PFSK-1 (cell line): Measurements from ENCODE around the gene RIN2.

Experiments used
- FOXP2 ChIP-seq: optimal IDR thresholded peaks from 2 replicates; pipeline ENCODE3; 2011; ENCODE audit warnings: borderline replicate concordance, control low read depth, inconsistent platforms; ENCODE audit not compliant: insufficient read depth; ENCODE audit errors: extremely low read length, extremely low read depth
- POLR2AphosphoS5 ChIP-seq: IDR thresholded peaks from 2 replicates; pipeline ENCODE4 v1.6.1; 2012; ENCODE audit warnings: low read depth, mild to moderate bottlenecking, control low read depth, low read length, moderate library complexity
- REST ChIP-seq, 2 experiments: IDR thresholded peaks; 2 replicates each; pipeline versions ENCODE4 v1.6.1 to v1.8.0; 2011 to 2012; ENCODE audit warnings: low read depth in 2 of 2, low read length in 2 of 2, control low read depth in 1 of 2, inconsistent platforms in 1 of 2, mild to moderate bottlenecking in 1 of 2, moderate library complexity in 1 of 2; ENCODE audit not compliant: insufficient read depth in 1 of 2
- SIN3A ChIP-seq: IDR thresholded peaks from 2 replicates; pipeline ENCODE4 v1.6.1; 2012; ENCODE audit warnings: mild to moderate bottlenecking, low read length, moderate library complexity, borderline replicate concordance; ENCODE audit not compliant: insufficient read depth
- TAF1 ChIP-seq: IDR thresholded peaks from 2 replicates; pipeline ENCODE4 v1.6.1; 2012; ENCODE audit warnings: low read length, control low read depth, borderline replicate concordance; ENCODE audit not compliant: insufficient read depth

RIN2 gene

GRCh38 chr20:19771031-19771430 is 13.0 kb downstream of the RIN2 start:
- no peak for TF ChIP-seq SIN3A
- TF ChIP-seq TAF1, result no peak
- TF ChIP-seq POLR2AphosphoS5, result no peak
- TF ChIP-seq REST (IDR thresholded peaks at IDR 0.05; ENCODE audit: insufficient read depth in 1 of 2, low read depth in 2 of 2, low read length in 2 of 2), result no peak
- no peak for TF ChIP-seq FOXP2

- TF ChIP-seq POLR2AphosphoS5 (no peak), REST (IDR thresholded peaks at IDR 0.05; ENCODE audit: insufficient read depth in 1 of 2, low read depth in 2 of 2, low read length in 2 of 2) (peak; percentile 17 to 74; a peak in 2 of 4 replicates)
These were observed 15.4 kb downstream of the RIN2 start for GRCh38 chr20:19773471-19773870.

- TF ChIP-seq TAF1 (no peak), POLR2AphosphoS5 (no peak), SIN3A (no peak), FOXP2 (no peak), REST (IDR thresholded peaks at IDR 0.05; ENCODE audit: insufficient read depth in 1 of 2, low read depth in 2 of 2, low read length in 2 of 2) (no peak)
These were observed 16.3 kb downstream of the RIN2 start for GRCh38 chr20:19774135-19774933.

- no peak for TF ChIP-seq POLR2AphosphoS5
These were observed 17.5 kb downstream of the RIN2 start for GRCh38 chr20:19775353-19776253.

GRCh38 chr20:19777315-19777714 is 19.3 kb downstream of the RIN2 start:
- TF ChIP-seq REST (IDR thresholded peaks at IDR 0.05; ENCODE audit: insufficient read depth in 1 of 2, low read depth in 2 of 2, low read length in 2 of 2) (no peak), TAF1 (no peak), SIN3A (no peak), POLR2AphosphoS5 (no peak), FOXP2 (no peak)
